Lower leg skin (tissue), 3 donors: ENCODE results near the gene TRAPPC6A.

ENCODE experiments used
- CTCF ChIP-seq, 3 donors: fragments of 450-650 bp; IDR thresholded peaks; one replicate each; pipeline ENCODE4 v1.5.1; 2016; ENCODE audit warnings: antibody characterized with exemption in 3 of 3, mild to moderate bottlenecking in 3 of 3, moderate library complexity in 2 of 3
- POLR2A ChIP-seq, 2 donors: fragments of 450-650 bp; IDR thresholded peaks; one replicate each; pipeline ENCODE4 v1.6.1; 2016 to 2017; ENCODE audit warnings: antibody characterized with exemption in 2 of 2, mild to moderate bottlenecking in 1 of 2, moderate library complexity in 1 of 2

GRCh38 chr19:45216667-45217066, 38.6 kb upstream of the TRAPPC6A start:
- TF ChIP-seq CTCF (IDR thresholded peaks at IDR 0.05) (no peak), POLR2A (IDR thresholded peaks at IDR 0.05) (no peak)
